ENCODE results near the gene IRX1.

The IRX1 gene

DNA sequence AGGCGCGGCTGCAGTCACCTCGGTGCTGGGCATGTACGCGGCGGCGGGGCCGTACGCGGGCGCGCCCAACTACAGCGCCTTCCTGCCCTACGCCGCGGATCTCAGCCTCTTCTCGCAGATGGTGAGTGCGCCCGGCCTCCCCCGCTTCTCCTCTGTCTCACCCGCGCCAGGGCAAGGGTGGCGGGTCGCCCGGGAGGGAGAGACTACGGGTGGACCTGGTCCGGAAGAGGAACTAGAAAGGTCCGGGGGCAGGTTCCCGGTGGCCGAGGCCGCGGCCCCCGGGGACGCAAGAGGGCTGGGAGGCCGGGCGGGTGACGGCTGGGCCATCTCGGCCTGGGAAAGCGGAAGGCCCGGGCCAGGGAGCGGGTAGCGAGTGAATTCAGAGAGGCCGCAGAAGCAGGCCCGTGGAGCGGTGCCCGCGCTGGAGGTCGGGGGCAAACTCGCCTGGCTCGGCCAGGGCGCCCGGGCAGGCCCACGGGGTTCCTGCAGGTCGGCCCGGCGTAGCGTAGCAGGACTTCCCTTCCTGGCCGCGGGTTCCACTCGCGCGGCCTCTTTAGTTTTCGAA is 711 bp downstream of the IRX1 start:
- CTCF ChIA-PET, result no interaction called here
- TF ChIP-seq CTCF (IDR thresholded peaks at IDR 0.05; ENCODE audit: insufficient read depth, low read length, missing control alignments), result no peak
- POLR2A ChIA-PET, result interaction anchor here (1.2 kb wide), 1 partner anchor 847 kb away, joined by 5 read pairs; no protein-coding TSS in a partner anchor
- H3K4me3 ChIP-seq (ENCODE audit: low read depth, low read length), result peak overlapping the region; percentile 69
- DNase-seq (ENCODE audit: low read depth, low spot score), result no peak

GRCh38 chr5:3596857-3597166 is 1.2 kb downstream of the IRX1 start:
- ChIA-PET POLR2A (interaction anchor here (1.2 kb wide), 1 partner anchor 847 kb away, joined by 5 read pairs; no protein-coding TSS in a partner anchor), CTCF (no interaction called here)
- no peak for TF ChIP-seq CTCF (IDR thresholded peaks at IDR 0.05; ENCODE audit: insufficient read depth, low read length, missing control alignments)
- peak overlapping the region; percentile 69 for H3K4me3 ChIP-seq (ENCODE audit: low read depth, low read length)
- no peak for DNase-seq (ENCODE audit: low read depth, low spot score)

GRCh38 chr5:3597167-3598007 is 1.8 kb downstream of the IRX1 start:
- no peak for TF ChIP-seq CTCF (IDR thresholded peaks at IDR 0.05; ENCODE audit: insufficient read depth, low read length, missing control alignments)
- no peak for DNase-seq (ENCODE audit: low read depth, low spot score)
- POLR2A ChIA-PET, result interaction anchor here (2.2 kb wide), 1 partner anchor 846 kb away, joined by 18 read pairs; the partner anchor contains the start of gene IRX2
- peak overlapping the region; percentile 69 for H3K4me3 ChIP-seq (ENCODE audit: low read depth, low read length)
- CTCF ChIA-PET, result no interaction called here

DNA sequence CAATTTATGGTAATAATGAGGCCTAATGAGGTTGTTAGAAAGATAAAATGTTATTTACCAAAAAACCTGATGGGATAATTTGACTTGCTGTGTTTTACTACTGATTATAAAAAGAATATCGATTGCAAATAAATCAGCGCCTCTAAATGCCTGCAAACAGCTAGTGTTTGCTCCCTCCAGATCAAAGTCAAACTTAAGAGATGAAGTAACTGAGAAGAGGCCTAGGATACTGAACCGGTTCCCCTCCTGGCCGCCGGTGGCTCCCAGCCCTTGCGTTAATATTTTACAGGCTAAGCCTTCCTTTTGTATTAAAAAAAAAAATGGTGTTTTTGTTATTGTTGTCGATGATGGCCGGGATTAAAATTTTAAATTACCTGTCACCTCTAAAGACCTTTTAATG is 2.6 kb downstream of the IRX1 start:
- ChIA-PET CTCF (interaction anchor here (0.8 to 1.3 kb wide), 3 partner anchors 9 to 848 kb away, joined by 3 read pairs; no protein-coding TSS in a partner anchor), POLR2A (interaction anchor here (0.8 to 2.2 kb wide), 2 partner anchors 847 to 849 kb away, joined by 4 to 18 read pairs; partner anchors contain the start of gene IRX2)
- TF ChIP-seq CTCF (IDR thresholded peaks at IDR 0.05; ENCODE audit: insufficient read depth, low read length, missing control alignments), result no peak
- DNase-seq (ENCODE audit: low read depth, low spot score), result no peak
- H3K4me3 ChIP-seq (ENCODE audit: low read depth, low read length), result peak overlapping the region; percentile 69

DNA sequence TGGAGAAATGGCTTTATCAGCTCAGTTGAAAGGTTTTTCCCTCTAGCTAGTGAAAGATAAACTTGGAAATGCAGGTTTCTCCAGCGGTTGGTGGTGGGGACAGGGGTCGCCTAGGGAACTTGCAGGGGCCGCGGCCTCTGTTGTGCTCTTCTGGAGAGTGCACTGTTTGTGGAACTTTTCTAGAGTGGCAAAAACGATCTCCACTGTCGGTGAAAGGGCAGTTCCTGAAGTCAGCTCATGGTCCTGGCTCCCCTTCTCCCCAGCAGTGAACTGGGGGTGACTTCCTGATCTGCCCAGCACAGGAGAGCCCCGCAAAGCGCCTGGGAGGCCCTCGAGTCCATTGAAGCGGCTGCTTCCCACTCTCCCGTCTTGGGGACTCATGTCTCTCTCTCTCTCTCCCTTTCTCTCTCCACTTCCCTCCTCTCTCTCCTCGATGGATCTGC is 3.2 kb downstream of the IRX1 start:
- no peak for TF ChIP-seq CTCF (IDR thresholded peaks at IDR 0.05; ENCODE audit: insufficient read depth, low read length, missing control alignments)
- ChIA-PET CTCF (interaction anchor here (0.8 to 1.3 kb wide), 3 partner anchors 9 to 849 kb away, joined by 3 read pairs; no protein-coding TSS in a partner anchor), POLR2A (interaction anchor here (0.8 to 2.2 kb wide), 2 partner anchors 848 to 850 kb away, joined by 4 to 18 read pairs; partner anchors contain the start of gene IRX2)
- DNase-seq (ENCODE audit: low read depth, low spot score), result no peak
- H3K4me3 ChIP-seq (ENCODE audit: low read depth, low read length), result peak overlapping the region; percentile 69
